ENCODE data around the gene PPP1R18.

DNA sequence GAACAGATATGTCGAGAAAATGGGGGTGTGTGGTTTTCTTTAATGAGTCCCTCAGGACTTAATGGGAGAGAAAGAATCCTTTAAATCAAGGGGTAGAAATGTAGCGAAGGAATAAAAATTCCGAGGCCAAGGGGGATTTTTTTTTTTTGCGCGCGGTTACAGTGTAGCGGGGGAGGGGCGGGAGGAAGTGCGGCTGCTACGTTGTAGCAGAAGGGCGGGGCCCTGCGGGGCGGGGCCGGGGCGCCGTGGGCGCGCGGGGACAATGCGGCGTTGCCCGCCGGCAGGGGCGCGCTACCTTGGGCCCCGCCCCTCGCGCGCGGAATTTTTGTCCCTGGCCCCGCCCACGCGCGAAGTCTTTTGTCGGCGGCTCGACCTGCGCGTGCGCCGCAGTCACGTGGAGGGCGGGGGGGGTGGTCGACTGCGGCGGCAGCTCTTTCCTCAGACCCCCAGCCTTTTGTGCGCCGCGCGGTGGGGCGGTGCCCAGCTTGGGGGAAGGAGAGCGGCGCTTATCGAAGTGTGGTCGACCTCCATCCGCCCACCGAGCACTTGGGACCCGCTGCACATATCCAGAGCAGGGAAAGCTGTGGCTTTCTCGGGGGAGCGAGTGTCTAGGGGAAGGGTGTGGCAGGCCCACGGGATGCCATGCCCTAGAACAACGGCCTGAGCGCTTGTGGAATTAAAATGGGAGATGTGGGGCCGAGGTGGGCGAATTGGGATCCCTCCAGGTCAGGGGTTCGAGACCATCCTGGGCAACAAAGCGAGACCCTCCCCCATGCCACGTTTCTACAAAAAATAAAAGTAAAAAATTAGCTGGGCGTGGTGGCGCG is 35.0 kb upstream of the PPP1R18 start:
- TF ChIP-seq, protein P1, sequence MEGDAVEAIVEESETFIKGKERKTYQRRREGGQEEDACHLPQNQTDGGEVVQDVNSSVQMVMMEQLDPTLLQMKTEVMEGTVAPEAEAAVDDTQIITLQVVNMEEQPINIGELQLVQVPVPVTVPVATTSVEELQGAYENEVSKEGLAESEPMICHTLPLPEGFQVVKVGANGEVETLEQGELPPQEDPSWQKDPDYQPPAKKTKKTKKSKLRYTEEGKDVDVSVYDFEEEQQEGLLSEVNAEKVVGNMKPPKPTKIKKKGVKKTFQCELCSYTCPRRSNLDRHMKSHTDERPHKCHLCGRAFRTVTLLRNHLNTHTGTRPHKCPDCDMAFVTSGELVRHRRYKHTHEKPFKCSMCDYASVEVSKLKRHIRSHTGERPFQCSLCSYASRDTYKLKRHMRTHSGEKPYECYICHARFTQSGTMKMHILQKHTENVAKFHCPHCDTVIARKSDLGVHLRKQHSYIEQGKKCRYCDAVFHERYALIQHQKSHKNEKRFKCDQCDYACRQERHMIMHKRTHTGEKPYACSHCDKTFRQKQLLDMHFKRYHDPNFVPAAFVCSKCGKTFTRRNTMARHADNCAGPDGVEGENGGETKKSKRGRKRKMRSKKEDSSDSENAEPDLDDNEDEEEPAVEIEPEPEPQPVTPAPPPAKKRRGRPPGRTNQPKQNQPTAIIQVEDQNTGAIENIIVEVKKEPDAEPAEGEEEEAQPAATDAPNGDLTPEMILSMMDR (conservative IDR thresholded peaks at IDR 0.05; ENCODE audit: low read length), result peak; percentile 48; the same call in 1 of the 2 replicates
- TF ChIP-seq EZH2phosphoT487 (IDR thresholded peaks at IDR 0.05; ENCODE audit: borderline replicate concordance, low read depth, low read length), result no peak
